Dermis blood vessel endothelial cell (primary cell): ENCODE measurements around the gene CMBL. TPM values are rescaled to one million over a fixed set of nuclear protein-coding genes. Genes with fewer than 3 reads are reported as not detected.
"Not testable (repeated sequence)": the region's sequence is repeated elsewhere in the genome, so short reads cannot be mapped to it uniquely, and the experiment has no call there.

Experiments
- DNase-seq: peaks from one replicate; pipeline ENCODE4 v3.0.0; 2010
- total RNA-seq: library from RNA; depleted of rRNA; stranded (reverse); fragments of >200 nt; gene quantifications from 2 replicates; pipeline ENCODE4 v1.2.3, GENCODE V29; 2014

Gene CMBL
- total RNA-seq, 1 donor from 2014 or later = 3.6 TPM

- peak; percentile 16 for DNase-seq
These were observed 2.5 kb upstream of the CMBL start for GRCh38 chr5:10310066-10310779.

DNA sequence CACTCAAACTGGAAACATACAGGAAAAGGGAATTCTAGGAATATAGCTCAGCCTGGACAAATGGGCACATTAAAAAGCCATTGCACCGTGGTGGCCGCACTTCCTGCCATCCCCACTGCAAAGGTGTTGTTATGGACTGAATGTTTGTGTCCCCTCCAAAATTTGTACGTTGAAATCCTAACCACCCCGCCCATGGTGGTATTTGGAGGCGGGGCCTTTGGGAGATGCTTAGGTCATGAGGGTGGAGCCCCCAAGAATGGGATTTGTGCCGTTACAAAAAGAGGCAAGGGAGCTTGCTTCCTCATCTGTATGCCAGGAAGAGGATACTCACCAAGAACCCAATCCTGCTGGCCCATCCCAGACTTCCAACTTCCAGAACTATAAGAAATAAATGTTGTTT is 1.1 kb upstream of the CMBL start:
- no peak for DNase-seq

DNA sequence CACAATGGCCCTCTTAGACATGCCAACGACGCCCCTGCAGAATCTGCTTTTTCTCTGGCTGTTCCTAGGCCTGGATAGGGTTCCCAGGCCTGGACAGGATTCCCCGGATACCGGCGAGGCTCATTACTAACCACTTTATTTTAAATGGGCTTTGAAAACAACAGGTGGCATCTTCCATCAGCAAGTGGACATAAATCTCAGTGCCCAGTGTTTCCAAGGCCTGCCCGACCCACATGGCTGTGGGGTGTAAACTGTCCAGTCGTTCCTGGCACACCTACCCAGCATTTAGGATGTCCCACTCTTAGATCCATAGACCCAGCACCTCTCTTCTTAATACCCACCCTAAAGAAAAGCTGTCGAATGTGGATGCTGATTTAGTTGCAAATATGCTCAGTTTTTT is 896 bp downstream of the CMBL start:
- DNase-seq = no peak

GRCh38 chr5:10306114-10306513 is 1.6 kb downstream of the CMBL start:
- no peak for DNase-seq

DNA sequence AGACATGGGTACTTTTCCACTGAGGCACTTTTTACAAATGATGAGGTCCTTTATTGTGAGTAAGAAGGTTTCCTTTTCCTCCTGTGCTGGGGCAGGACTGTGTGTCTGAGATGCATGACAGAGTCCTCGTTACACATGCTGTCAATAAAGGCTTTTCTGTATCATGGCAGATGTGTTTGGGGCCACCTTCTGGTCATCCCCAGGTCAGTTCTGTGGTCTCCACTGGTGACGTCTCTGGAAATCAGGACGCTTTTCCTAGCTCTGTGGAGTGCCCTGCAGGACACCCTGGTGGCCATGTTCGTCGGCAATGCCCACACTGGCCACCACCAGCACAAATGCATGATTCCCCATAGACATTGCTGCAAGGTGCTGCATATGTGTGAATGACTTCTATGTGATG is 2.8 kb downstream of the CMBL start:
- peak; percentile 35 for DNase-seq

DNA sequence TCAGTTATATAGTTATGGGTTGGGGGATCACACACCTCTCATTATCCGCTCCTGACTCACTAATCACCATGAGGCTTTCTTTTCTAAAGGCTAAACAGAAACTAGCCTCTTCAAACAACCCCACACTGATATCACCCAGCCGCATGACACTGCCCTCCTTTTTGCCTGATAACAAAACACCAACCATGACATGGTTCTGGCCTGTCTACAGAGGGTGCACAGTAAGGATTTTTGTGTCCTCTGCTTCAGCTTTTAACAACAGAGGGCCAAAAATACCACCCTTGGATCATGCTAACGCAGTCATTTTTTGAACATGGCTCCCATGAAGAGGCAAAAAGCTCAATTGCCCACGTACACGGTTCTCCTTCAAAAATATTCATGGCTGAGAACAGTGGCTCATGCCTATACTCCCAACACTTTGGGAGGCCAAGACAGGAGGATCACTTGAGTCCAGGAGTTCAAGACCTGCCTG is 4.0 kb downstream of the CMBL start:
- no peak for DNase-seq

DNA sequence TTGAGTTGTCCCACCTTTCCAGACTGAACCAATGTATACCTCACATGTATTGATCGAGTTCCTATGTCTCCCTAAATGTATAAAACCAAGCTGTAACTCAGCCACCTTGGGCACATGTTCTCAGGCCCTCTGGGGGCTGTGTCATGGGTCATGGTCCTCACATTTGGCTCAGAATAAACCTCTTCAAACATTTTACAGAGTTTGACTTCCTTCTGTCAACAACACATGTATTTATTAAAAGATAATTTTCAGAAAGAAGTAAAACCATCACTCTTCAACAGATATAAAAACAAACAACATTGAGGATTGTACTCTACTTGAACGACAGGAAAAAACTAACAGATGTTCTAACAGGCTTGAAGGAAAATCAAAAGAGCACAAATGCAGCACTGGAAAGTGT is 4.5 kb downstream of the CMBL start:
- DNase-seq = no peak

- peak; percentile 5 for DNase-seq
These were observed 5.7 kb downstream of the CMBL start for GRCh38 chr5:10301842-10302610.

DNA sequence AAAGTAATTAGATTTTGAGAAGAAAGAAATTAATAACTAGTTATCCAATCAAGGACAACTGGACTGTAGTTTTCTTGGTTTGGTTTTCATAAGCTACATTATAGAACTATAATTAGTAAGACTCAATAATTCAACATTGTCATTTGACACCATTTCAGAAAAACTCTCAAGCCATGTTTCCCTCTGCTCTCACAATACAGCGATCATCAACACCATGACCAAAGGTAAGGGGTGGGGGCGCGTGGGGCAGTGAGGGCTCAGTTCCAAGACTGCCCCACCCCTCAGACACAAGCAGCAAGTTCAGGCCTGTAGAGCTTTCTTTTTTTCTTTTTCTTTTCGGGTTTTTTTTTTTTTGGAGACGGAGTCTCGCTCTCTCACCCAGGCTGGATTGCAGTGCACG is 6.4 kb downstream of the CMBL start:
- DNase-seq = no peak

DNA sequence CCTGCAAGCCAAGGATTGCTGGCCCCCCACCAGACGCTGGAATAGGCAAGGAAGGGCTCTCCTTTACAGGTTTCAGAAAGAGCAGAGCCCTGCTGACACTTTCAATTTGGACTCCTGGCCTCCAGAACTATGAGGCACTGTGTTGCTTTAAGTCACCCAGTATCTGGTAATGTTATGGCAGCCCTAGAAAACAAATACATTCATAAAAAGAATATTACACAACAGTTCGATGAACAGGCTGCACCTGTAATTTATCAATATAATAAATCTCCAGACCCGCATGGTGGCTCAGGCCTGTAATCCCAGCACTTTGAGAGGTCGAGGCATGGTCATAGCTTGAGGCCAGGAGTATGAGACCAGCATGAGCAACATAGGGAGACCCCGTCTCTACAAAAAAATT is 7.5 kb downstream of the CMBL start:
- DNase-seq = no peak

- DNase-seq = no peak
These were observed 10.0 kb downstream of the CMBL start for GRCh38 chr5:10297646-10298204.

- DNase-seq = peak; percentile 54
These were observed 11.9 kb downstream of the CMBL start for GRCh38 chr5:10295619-10296326.

DNA sequence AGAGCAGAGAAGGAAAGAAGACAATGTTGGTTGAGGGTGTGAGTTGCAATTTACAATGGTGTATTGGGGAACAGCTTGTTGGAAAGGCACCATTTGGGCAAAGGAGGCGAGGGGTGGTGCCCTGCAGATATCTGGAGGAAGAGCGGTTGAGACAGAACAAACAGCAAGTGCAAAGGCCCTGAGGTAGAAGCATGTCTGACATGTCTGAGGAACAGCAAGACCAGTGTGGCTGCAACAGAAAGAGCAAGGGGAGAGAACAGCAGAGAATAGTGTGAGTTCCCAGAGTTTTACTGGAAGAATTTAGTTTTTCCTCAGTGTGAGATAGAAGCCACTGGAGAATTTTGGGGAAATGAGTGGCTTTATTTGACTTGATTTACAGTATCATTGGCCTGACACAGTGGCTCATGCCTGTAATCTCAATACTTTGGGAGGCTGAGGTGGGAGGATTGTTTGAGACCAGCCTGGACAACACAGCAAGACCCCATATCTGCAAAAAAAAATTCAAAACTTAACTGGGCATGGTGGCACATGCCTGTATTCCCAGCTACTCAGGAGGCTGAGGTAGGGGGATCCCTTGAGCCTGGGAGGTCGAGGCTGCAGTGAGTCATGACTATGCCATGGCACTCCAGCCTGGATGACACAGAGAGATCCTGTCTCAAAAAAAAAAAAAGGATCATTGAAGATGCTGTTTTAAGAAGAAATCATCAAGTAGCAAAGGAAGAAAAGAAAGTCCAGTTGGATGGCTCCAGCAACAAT is 13.6 kb downstream of the CMBL start:
- DNase-seq = no peak

GRCh38 chr5:10291692-10292339 is 15.9 kb downstream of the CMBL start:
- no peak for DNase-seq

- no peak for DNase-seq
These were observed 17.3 kb downstream of the CMBL start for GRCh38 chr5:10290438-10290837.

DNA sequence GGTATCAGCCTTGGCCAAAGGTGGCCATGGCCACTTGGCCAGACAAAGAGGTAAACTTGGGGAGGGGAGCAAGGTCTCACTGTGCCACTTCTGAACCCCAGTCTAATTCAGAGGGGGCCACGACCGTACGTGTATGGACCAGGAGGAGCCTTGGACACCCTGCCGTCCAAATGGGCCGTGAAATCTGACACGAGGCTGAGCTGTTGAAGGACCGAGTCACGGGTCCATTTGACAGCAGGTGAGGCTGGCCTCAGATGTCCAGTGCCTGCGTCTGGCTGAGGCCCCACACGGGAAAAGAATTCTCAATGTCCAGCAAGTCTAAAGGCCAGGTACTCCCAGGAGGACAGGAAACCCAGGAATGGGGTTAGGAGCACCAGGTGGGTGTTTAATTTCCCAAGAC is 17.7 kb downstream of the CMBL start:
- DNase-seq = no peak

DNA sequence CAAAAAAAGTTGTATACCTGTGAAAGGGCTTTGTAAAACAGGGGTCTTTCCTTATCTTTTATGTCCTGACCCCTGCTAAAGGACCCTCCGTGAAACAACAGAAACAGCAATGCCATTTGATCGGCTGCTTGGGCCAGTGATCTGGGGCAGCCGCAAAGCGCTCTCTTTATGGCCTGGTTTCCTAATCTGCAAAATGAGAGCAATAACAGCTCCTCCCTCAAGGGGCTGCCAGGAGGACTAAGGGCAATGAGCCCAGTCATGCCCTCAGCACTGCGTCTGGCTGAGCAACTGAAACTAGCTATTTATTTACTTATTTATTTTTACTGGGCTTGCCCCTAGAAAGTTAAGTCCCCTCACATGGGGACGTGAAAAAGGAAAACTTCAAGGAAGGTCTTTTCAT is 18.3 kb downstream of the CMBL start:
- DNase-seq = no peak

DNA sequence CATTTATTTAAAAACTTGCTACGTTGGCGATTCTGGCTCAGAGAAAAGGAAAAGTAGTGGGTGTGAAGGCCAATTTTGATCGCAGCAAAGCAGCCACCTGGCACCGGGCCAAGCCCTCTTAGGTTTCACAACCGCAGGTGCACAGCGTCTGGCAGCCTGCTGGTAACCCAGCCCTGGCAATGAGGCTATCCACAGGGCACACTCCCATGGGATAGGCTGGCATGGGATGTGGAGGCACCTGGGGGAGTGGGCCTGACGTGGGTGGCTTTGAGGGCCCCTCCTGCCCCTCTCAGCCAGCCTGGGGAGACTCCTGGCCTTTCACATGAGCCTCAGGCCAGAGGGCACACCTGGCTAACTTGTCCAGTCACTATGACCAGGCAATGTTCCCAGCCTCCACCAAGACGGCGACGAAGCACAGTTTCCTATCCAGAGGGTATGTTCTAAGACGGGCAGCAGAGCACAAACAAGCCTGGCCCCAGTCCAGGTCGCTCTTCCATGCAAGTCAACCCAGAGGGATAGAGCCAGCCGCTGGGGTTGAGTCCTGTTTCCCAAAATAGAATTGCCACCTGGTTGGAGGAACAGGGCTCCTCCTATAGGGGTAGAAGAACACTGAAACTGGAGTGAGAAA is 19.0 kb downstream of the CMBL start:
- DNase-seq = no peak

GRCh38 chr5:10286862-10287227 is 20.9 kb downstream of the CMBL start:
- no peak for DNase-seq

DNA sequence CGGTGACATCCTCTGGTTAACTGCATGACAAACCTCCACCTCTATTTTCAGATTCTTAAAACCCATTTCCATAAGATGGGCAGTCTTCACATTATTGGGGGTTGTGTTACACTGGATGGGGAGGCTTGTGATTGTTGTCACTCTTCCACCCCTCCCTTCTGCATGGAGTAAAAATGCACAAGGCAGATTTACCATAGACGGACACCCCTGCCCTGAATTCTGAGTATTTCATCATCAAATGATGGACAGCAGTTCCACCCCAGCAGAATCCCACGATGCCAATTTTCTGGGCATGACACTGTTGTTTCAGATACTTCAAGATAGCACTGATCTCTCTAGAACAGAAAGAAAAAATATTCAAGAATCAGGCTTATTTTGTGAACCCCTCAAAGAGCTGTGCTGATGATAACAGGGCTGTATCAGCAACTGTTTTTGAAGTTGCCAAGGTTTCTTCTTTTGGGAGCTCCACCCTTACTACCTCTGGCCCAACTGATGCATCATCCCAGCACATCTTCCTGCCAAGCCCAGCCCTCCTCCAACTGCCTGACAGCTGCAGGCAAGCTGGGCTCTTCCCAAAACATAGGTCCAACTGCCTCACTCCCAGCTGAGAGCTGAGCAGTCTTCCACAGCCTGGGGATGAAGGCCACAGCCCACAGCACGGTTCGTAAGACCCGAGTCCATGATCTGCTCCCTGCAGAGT is 21.4 kb downstream of the CMBL start:
- no peak for DNase-seq

DNA sequence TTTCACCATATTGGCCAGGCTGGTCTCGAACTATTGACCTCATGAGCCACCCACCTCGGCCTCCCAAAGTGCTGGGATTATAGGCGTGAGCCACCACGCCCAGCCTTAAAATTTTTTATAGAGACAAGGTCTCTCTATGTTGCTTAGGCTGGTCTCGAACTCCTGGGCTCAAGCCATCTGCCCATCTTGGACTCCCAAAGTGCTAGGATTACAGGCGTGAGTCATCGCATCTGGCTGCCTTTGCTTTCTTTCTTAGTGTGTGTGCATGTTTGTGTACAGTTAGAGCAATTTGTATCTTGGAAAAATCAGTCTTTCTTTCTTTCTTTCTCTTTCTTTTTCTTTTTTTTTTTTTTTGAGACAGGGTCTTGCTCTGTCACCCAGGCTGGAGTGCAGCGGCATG is 22.3 kb downstream of the CMBL start:
- DNase-seq = not testable (repeated sequence)
